Loucy (cell line): ENCODE data around the gene GNAO1.

Experiments used
- CTCF ChIP-seq: fragments of 200-600 bp; sonication (generic); conservative IDR thresholded peaks from 2 replicates; pipeline ENCODE4 v1.5.1; 2014; ENCODE audit warnings: mild to moderate bottlenecking, antibody characterized with exemption, low read length
- EZH2phosphoT487 ChIP-seq: fragments of 200-600 bp; IDR thresholded peaks from 2 replicates; pipeline ENCODE4 v1.6.1; 2018; ENCODE audit warnings: antibody characterized with exemption, mild to moderate bottlenecking, moderate library complexity, borderline replicate concordance

DNA sequence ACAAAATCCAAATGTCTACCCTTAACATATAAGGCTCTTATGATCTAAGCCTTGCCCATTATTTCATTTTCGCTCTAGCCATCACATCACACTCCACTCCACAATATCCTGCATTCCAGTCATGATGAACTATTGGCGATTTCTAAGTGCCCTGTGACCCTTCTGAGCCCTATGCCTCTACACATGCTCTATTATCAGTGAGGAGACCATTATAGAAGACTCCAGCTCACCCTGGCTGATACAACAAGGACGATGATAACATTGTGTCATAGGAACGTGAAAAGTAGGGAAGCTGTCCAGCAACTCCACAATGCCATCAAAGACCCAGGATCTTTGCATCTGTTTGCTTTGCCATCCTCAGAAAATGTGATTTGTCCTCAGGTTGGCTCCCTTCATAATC lies 29.6 kb upstream of the GNAO1 start:
- TF ChIP-seq CTCF (no peak), EZH2phosphoT487 (no peak)
